HG03135 (cell line): ENCODE measurements around the gene FOXJ2.
A peak's percentile ranks its signal among the peaks of the same experiment; 100 is the strongest.
"Not testable (repeated sequence)": the region's sequence is repeated elsewhere in the genome, so short reads cannot be mapped to it uniquely, and the experiment has no call there.

Experiments
- ATAC-seq: cut with Tn5 transposase; IDR thresholded peaks from one replicate; pipeline ENCODE4 v1.9.1; 2021; ENCODE audit warnings: mild to moderate bottlenecking, moderate library complexity; ENCODE audit not compliant: unreplicated experiment

FOXJ2 gene

GRCh38 chr12:8064131-8064530 lies 31.6 kb downstream of the FOXJ2 start:
- no peak for ATAC-seq

- ATAC-seq, result peak; percentile 70
Measured at GRCh38 chr12:8065991-8066594, 33.6 kb downstream of the FOXJ2 start, which contains the start of gene C3AR1. Gene C3AR1, minus strand, starts transcription at chr12:8066359. Its CDS starts 6,174 bp downstream, at chr12:8060185.

- no peak for ATAC-seq
Measured at GRCh38 chr12:8069582-8069981, 37.1 kb downstream of the FOXJ2 start.

GRCh38 chr12:8071820-8072219 lies 39.3 kb downstream of the FOXJ2 start:
- ATAC-seq, result not testable (repeated sequence)

- no peak for ATAC-seq
Measured at GRCh38 chr12:8075935-8076334, 43.4 kb downstream of the FOXJ2 start.

- no peak for ATAC-seq
Measured at GRCh38 chr12:8076366-8076765, 43.9 kb downstream of the FOXJ2 start.

- no peak for ATAC-seq
Measured at GRCh38 chr12:8077207-8077606, 44.7 kb downstream of the FOXJ2 start.

- ATAC-seq, result no peak
Measured at GRCh38 chr12:8078398-8078797, 45.9 kb downstream of the FOXJ2 start.

GRCh38 chr12:8078916-8079315 lies 46.4 kb downstream of the FOXJ2 start:
- no peak for ATAC-seq

- no peak for ATAC-seq
Measured at GRCh38 chr12:8080120-8080519, 47.6 kb downstream of the FOXJ2 start.

- ATAC-seq, result no peak
Measured at GRCh38 chr12:8081251-8081920, 48.9 kb downstream of the FOXJ2 start.

GRCh38 chr12:8082808-8083100 lies 50.2 kb downstream of the FOXJ2 start:
- no peak for ATAC-seq

- not testable (repeated sequence) for ATAC-seq
Measured at GRCh38 chr12:8084351-8084750, 51.8 kb downstream of the FOXJ2 start.

GRCh38 chr12:8087666-8088065 lies 55.1 kb downstream of the FOXJ2 start:
- ATAC-seq, result no peak

- no peak for ATAC-seq
Measured at GRCh38 chr12:8088574-8088973, 56.1 kb downstream of the FOXJ2 start.

- not testable (repeated sequence) for ATAC-seq
Measured at GRCh38 chr12:8089277-8089676, 56.8 kb downstream of the FOXJ2 start.

GRCh38 chr12:8089716-8090115 lies 57.2 kb downstream of the FOXJ2 start:
- no peak for ATAC-seq

GRCh38 chr12:8093291-8093690 lies 60.8 kb downstream of the FOXJ2 start:
- ATAC-seq, result no peak

GRCh38 chr12:8096281-8096915 lies 63.9 kb downstream of the FOXJ2 start:
- ATAC-seq, result no peak

GRCh38 chr12:8099235-8099634 lies 66.7 kb downstream of the FOXJ2 start:
- no peak for ATAC-seq
